GM12872 (cell line): Measurements from ENCODE around the gene FMN2.

Source experiments
- CTCF ChIP-seq: IDR thresholded peaks from 3 replicates; pipeline ENCODE4 v1.5.1; 2011; ENCODE audit warnings: low read depth, mild to moderate bottlenecking, low read length, moderate library complexity; ENCODE audit not compliant: insufficient read depth

Gene FMN2

GRCh38 chr1:240068961-240069360, 22.7 kb upstream of the FMN2 start:
- no peak for TF ChIP-seq CTCF

DNA sequence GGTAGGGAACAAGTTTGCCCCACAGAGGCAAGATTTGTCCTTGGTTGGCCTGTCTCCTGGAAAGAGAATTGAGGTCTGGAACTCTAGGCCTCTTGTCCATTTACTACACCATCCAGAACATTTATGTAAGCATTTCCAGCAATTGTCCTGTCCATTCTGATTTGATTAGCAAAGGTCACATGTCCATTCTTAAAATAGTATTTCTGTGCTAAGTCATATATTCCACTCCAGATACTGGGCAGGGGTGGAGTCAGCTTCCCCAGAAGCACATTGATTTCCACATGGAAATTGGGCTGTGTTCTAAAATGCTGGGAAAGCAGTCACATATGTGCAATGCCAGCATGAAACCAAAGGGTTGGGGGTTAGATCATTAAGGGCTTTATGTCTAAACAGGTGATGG, 21.5 kb upstream of the FMN2 start:
- no peak for TF ChIP-seq CTCF

GRCh38 chr1:240073097-240073496, 18.6 kb upstream of the FMN2 start:
- no peak for TF ChIP-seq CTCF

DNA sequence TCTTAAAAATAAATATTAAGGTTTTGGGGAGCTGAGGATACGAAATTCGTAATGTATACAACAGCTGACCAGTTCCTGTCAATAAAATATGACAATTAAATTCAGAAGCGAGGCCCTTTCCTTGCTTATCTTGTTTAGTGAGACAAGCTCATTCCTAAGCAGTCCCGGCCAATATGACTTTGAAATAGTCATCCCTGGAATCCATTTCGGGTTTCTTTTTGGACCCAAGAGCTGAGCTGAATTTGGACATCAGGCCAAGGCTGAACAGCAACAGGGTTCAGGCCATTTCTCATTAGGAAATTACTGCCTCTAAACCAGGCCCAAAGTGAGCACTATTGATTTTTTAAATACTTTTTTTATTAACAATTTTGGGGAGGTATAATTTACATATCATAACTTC, 17.3 kb upstream of the FMN2 start:
- no peak for TF ChIP-seq CTCF

- TF ChIP-seq CTCF: no peak
These were observed 16.8 kb upstream of the FMN2 start for GRCh38 chr1:240074908-240075307.

DNA sequence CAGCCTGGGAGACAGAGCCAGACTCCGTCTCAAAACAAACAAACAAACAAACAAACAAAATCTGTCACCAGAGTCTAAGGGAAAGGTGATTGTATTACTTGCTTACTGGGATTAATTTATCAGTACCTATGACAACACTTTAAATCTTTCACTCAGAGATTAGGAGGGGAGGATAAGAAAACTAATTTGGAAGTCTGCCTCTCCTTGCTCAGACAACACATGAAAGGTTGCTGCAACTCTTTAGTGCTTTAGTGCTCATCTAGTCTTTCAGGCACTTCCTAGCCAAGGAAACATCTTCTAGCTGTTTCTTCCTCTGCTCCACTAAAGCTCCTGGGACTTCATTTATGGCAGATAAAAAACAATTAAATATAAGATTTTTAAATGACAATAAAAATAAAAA, 7.3 kb upstream of the FMN2 start:
- TF ChIP-seq CTCF: no peak

DNA sequence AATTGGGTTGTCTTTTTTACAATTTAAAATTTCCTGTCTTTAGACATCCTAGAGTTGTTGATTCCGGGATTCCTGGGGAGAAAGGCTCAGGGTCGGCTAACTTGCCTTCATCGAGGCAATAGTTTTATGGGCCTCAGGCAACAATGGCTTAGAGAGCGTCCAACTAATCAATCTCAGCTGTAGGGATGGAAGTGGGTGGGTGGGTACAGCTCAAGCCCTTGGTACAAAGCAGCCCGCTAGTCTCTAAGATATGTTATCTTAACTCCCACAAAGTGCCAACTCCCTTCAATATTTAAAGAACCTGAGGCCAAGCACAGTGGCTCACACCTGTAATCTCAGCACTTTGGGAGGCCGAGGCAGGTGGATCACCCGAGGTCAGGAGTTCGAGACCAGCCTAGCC, 6.9 kb upstream of the FMN2 start:
- TF ChIP-seq CTCF: no peak

- no peak for TF ChIP-seq CTCF
These were observed 5.0 kb upstream of the FMN2 start for GRCh38 chr1:240086726-240087125.
